Activated CD4-positive, alpha-beta T cell treated with anti-CD3 and anti-CD28 coated beads, Interleukin-2, Interleukin-4, amounts not matched to agents 100 ng/mL and 50 ng/mL, durations not matched to agents 16 hours and 8 hours (primary cell): ENCODE data around the gene KDM5B.

Experiments
- DNase-seq: peaks from one replicate; pipeline ENCODE4 v3.0.0-alpha.2; 2020; ENCODE audit warnings: low spot score

KDM5B gene

DNA sequence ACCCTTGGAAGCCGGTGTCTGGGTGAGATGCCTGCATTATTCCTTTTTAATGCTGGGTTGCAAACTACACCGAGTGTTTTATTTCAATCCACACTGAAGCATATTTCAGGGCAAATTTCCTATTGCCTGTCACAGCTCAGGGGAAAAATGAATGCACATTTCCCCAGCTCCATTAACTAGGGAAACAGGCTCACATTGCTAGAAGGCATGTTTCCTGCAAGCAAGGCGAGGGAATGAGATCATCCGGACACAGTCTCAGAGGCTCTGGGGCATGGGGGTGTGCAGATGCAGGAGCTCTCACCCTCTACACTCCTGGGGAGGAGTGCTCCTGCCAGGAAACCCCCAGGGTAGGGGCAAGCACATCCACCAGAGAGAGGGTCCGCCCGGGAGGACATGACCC, 122.6 kb downstream of the KDM5B start:
- DNase-seq = no peak

DNA sequence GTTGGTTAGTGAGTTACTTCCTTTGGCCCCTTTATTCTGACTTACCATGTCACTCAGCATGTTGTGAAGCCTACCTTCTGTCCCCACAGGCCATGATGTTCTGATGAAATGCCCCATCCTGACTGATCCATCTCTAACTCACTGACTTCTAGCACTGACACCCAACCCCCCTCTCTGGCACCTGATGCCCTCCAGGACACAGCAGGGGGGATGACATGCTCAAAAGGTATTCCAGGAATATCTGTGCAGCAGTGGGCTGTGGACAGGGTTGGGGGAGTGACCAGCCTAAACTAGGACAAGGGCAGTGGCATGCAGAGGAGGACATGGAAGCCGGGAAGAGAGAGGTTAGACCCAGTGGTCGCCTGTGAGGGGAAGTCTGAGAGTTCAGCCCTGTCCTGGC, 123.5 kb downstream of the KDM5B start:
- DNase-seq = no peak

DNA sequence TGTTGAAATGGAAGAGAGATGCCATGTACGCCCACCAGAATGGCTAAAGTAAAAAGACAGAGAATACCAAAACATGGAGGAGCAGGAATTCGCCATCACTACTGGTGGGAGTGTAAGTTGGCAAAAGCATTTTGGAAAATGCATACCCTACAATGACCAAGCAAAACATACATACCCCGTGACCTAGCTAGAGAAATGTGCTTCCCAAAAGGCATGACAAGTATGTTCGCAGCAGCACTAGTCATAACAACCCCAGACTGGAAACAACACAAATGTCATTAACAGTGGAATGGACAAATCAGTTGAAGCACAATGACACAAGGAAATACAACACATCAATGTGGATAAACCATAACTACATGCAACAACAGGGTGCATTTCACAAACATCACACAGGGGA, 125.2 kb downstream of the KDM5B start:
- no peak for DNase-seq

GRCh38 chr1:202682477-202682876, 125.7 kb downstream of the KDM5B start:
- DNase-seq = no peak

GRCh38 chr1:202681736-202682420, 126.3 kb downstream of the KDM5B start:
- DNase-seq = no peak

DNA sequence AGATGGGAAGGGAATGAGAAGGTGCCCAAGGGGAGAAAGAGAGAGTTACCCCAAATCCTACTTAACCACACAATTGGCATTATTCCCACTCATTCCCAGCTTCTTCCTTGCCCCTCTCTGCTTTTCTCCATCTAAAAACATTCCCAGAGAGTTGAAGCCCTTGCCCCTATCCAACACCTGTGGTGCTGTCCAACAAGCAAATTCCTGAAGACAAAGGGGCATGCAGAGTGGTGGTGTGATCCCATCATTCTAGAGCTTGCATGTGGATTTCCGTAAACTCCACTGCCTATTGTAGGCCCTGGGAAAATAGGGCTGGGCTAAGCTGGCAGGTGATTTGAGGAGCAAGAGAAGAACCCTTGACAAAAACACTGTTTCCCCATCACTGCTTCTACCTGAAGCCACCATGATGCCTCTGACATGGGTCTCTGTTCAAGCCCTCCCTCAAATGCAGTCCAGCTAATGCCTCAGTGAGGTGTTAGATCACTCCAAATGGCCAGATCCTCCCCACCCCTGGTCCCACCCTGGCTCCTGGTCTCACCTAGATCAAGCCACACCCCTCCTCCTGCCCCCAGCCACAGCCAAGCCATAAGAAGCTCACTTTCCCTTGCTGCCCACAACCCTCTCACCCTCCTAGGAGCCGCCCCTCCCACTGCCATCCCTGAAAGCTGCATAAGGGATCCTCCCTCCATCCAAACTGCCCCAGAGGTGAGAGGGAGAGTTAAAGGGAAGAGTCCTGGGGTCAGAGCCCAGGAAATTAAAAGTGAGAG, 127.5 kb downstream of the KDM5B start:
- no peak for DNase-seq

- no peak for DNase-seq
Observed at GRCh38 chr1:202679406-202680177, 128.6 kb downstream of the KDM5B start.

- DNase-seq = no peak
Observed at GRCh38 chr1:202677433-202677832, 130.8 kb downstream of the KDM5B start.
